Lung (tissue), 12 donors: Measurements from ENCODE around the gene CACNB1. TPM values are rescaled to one million over a fixed set of nuclear protein-coding genes. Genes with fewer than 3 reads are reported as not detected.

ENCODE experiments used
- ATAC-seq: fragments of 200-7000 bp; cut with Tn5 transposase; one replicate; pipeline ENCODE4 v1.9.1; 2020; ENCODE audit warnings: moderate number of reproducible peaks; ENCODE audit not compliant: insufficient read depth, low FRiP score
- DNase-seq, 3 donors: peaks; one replicate each; pipeline ENCODE4 v3.0.0-alpha.2; 2013 to 2017
- H3K27ac ChIP-seq, 2 donors: one replicate each; pipeline ENCODE4 v1.5.1; 2013; ENCODE audit warnings: mild to moderate bottlenecking in 2 of 2, moderate library complexity in 2 of 2, control low read depth in 1 of 2, inconsistent platforms in 1 of 2, low read depth in 1 of 2, low read length in 1 of 2
- H3K27me3 ChIP-seq, 3 donors: one replicate each; pipeline ENCODE4 v1.5.1; 2013; ENCODE audit warnings: low read length in 2 of 3; ENCODE audit not compliant: control insufficient read depth in 3 of 3, insufficient read depth in 3 of 3
- H3K36me3 ChIP-seq, 4 donors: one replicate each; pipeline ENCODE4 v1.5.1; 2013; ENCODE audit warnings: low read length in 4 of 4, mild to moderate bottlenecking in 1 of 4, moderate library complexity in 1 of 4; ENCODE audit not compliant: control insufficient read depth in 4 of 4, insufficient read depth in 4 of 4
- H3K4me1 ChIP-seq, 5 donors: one replicate each; pipeline ENCODE4 v1.5.1; 2013; ENCODE audit warnings: low read length in 5 of 5, mild to moderate bottlenecking in 2 of 5, moderate library complexity in 1 of 5; ENCODE audit not compliant: control insufficient read depth in 5 of 5, insufficient read depth in 5 of 5
- H3K4me3 ChIP-seq: one replicate; pipeline ENCODE4 v1.5.1; 2013; ENCODE audit warnings: mild to moderate bottlenecking, control low read depth, moderate library complexity
- H3K9ac ChIP-seq, 2 donors: one replicate each; pipeline ENCODE4 v1.5.1; 2013; ENCODE audit warnings: low read length in 2 of 2, control low read depth in 1 of 2; ENCODE audit not compliant: insufficient read depth in 1 of 2
- H3K9me3 ChIP-seq, 4 donors: one replicate each; pipeline ENCODE4 v1.5.1; 2013; ENCODE audit warnings: low read length in 3 of 4, mild to moderate bottlenecking in 1 of 4, moderate library complexity in 1 of 4; ENCODE audit not compliant: control insufficient read depth in 4 of 4, insufficient read depth in 3 of 4
- WGBS, 2 donors: extraction: QIAGEN DNeasy Blood & Tissue Kit; methylation state at CpG; one replicate each; pipeline ENCODE4 v1.1.7; 2013; 5-methylcytosine and 5-hydroxymethylcytosine counted together
- polyA plus RNA-seq, 2 donors: library from polyadenylated mRNA; stranded (reverse); fragments of 200-250 nt; gene quantifications; one replicate each; pipeline ENCODE4 v1.2.1, GENCODE V29; 2013
- total RNA-seq, 2 donors: library from RNA; depleted of rRNA in 1 of 2; stranded (reverse); fragments of >200 nt in 1 of 2; gene quantifications; one replicate each; pipeline ENCODE4 v1.2.1, GENCODE V29; 2014 to 2021
- TF ChIP-seq, protein P1 (sequence below): IDR thresholded peaks from 2 replicates; pipeline ENCODE4 v1.5.1; 2012; ENCODE audit warnings: mild to moderate bottlenecking; ENCODE audit errors: control extremely low read depth, extremely low read depth
- donor health status: control.
- donor health status: control.
- donor health status: Bipolar disorder and iron deficiency.
- donor health status: healthy.
- donor health status: DM: yes; HTN: yes; CAD: no.

CACNB1 gene
- total and polyA plus RNA-seq, 4 donors: 6.8 to 49.6 (median 21.7) TPM

DNA sequence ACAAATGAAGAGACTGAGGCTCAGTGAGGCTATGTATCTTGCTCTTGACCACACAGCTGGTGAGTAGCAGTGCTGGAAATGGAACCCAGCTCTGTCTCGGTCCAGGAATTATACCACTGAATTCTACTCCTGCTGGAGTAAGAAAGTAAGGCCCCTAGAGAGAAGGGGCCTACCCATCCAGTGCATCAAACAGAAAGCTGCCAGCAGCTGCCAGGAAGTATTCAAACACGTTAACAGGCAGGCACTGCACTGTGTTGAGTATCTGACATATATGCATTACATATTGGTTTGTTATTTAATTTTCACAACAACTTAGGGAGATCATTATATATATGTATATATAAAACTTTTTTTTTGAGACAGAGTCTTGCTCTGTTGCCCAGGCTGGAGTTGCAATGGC lies 35.5 kb downstream of the CACNB1 start:
- peaks cover 0 to 19% (median 0%) of the 10 kb centered on the region in 3 donors for H3K27me3 ChIP-seq
- H3K9me3 ChIP-seq: no peaks in the 10 kb centered on the region
- H3K4me1 ChIP-seq: peaks cover 0 to 20% (median 7%) of the 10 kb centered on the region in 5 donors
- H3K27ac ChIP-seq: no peak overlapping the region
- no peaks in the 10 kb centered on the region for H3K36me3 ChIP-seq
- no peak for ATAC-seq
- DNase-seq: no peak
- TF ChIP-seq, protein P1, sequence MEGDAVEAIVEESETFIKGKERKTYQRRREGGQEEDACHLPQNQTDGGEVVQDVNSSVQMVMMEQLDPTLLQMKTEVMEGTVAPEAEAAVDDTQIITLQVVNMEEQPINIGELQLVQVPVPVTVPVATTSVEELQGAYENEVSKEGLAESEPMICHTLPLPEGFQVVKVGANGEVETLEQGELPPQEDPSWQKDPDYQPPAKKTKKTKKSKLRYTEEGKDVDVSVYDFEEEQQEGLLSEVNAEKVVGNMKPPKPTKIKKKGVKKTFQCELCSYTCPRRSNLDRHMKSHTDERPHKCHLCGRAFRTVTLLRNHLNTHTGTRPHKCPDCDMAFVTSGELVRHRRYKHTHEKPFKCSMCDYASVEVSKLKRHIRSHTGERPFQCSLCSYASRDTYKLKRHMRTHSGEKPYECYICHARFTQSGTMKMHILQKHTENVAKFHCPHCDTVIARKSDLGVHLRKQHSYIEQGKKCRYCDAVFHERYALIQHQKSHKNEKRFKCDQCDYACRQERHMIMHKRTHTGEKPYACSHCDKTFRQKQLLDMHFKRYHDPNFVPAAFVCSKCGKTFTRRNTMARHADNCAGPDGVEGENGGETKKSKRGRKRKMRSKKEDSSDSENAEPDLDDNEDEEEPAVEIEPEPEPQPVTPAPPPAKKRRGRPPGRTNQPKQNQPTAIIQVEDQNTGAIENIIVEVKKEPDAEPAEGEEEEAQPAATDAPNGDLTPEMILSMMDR: no peak
- 79 to 83% methylated on average over 2 of the region's 2 CpGs for WGBS, 2 donors
- H3K9ac ChIP-seq: no peak overlapping the region
- no peak overlapping the region for H3K4me3 ChIP-seq

DNA sequence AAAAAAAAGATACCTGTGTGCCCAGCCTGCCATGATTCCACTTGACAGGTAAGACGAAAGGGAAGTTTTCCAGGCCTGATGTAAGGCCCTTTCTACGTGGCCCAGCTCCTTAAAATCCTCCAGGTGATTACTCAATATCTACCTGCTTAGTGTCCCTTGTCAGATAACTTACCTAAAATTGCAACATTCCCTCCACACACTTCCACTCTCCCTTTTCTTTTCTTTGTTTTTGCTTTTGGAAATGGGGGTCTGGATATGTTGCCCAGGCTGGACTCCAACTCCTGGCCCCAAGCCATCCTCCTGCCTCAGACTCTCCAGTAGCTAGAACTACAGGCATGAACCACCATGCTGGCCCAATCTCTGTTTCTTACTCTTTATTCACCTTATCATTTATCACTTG lies 38.8 kb downstream of the CACNB1 start:
- ATAC-seq (no peak), DNase-seq (no peak)
- 71 to 81% methylated on average over 2 of the region's 2 CpGs for WGBS, 2 donors
- Histone ChIP-seq H3K27ac (no peak overlapping the region), H3K9ac (no peak overlapping the region), H3K4me3 (no peak overlapping the region), H3K36me3 (no peaks in the 10 kb centered on the region), H3K4me1 (peaks cover 0 to 2% (median 0%) of the 10 kb centered on the region in 5 donors), H3K27me3 (no peaks in the 10 kb centered on the region), H3K9me3 (no peaks in the 10 kb centered on the region)
- TF ChIP-seq, protein P1: no peak

DNA sequence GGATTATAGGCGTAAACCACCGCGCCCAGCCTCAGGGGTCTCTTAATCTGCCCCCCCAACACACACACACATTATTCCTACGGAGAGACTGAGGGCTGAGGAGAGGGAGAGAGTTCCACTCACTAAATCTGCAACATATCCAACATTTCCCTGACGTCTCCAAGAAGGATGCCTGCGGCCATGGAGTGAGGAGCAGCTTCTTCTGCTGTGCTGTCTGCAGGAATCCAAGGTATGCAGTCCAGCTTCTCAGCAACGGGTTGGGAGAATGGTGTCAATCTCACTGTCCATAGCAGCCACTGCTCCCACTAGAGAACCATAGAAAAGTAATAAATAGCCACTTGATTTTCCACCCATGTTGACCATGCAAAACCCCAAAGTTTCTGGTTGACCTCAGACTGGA lies 41.0 kb downstream of the CACNB1 start:
- no peak overlapping the region for H3K9ac ChIP-seq
- peaks cover 0 to 15% (median 0%) of the 10 kb centered on the region in 5 donors for H3K4me1 ChIP-seq
- H3K9me3 ChIP-seq: no peaks in the 10 kb centered on the region
- TF ChIP-seq, protein P1: no peak
- H3K36me3 ChIP-seq: no peaks in the 10 kb centered on the region
- ATAC-seq (no peak), DNase-seq (no peak)
- 72 to 88% methylated on average over 7 of the region's 7 CpGs for WGBS, 2 donors
- no peak overlapping the region for H3K4me3 ChIP-seq
- H3K27me3 ChIP-seq: peaks cover 0 to 3% (median 0%) of the 10 kb centered on the region in 3 donors
- H3K27ac ChIP-seq: no peak overlapping the region

DNA sequence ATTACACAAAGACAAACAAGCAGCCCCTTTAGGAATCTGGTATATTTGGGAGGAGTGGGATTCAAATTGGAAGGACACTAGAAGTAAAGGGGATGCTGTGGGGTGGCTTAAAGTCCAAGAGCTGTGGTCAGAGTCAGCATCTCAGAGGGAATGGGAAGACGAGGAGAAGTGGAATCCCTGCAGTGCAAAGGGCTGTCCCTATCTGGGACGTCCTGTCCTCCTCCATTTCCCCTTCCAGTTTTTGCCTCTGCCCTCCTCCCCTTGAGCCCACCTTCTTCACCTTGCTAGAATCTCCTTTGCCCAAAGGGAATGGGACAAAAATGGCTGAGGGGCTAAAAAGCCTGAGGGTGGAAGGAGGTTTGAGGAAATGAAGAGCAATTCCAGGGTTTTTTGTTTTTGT lies 41.8 kb downstream of the CACNB1 start:
- no peak for DNase-seq
- H3K9ac ChIP-seq: no peak overlapping the region
- TF ChIP-seq, protein P1: no peak
- no peak for ATAC-seq
- no peaks in the 10 kb centered on the region for H3K9me3 ChIP-seq
- peaks cover 0 to 18% (median 0%) of the 10 kb centered on the region in 5 donors for H3K4me1 ChIP-seq
- no peak overlapping the region for H3K4me3 ChIP-seq
- no peak overlapping the region for H3K27ac ChIP-seq
- peaks cover 0 to 7% (median 5%) of the 10 kb centered on the region in 3 donors for H3K27me3 ChIP-seq
- WGBS, 2 donors: 52 to 55% methylated on average over 2 of the region's 2 CpGs
- H3K36me3 ChIP-seq: no peaks in the 10 kb centered on the region
